HepG2 (cell line): ENCODE data around the gene ASB11. TPM values are rescaled to one million over a fixed set of nuclear protein-coding genes. Genes with fewer than 3 reads are reported as not detected.

ENCODE experiments used
- ATAC-seq: fragments of 200-7000 bp; cut with Tn5 transposase; 3 replicates; pipeline ENCODE4 v1.9.1; 2020; ENCODE audit warnings: mild to moderate bottlenecking, moderate library complexity
- BruUV-seq: library from RNA; stranded (reverse); fragments of 400-500 nt; replicated peaks from 2 replicates; lab custom pipeline; 2021; lab: Mats Ljungman, UMichigan
- CTCF ChIA-PET: fragments of 300-600 bp; formaldehyde crosslinking; extraction: SDS; loops from one replicate; lab custom pipeline; 2021; ENCODE audit warnings: low total read pairs, inconsistent platforms, low intra/inter-chr PET ratio; lab: Yijun Ruan, JAX
- POLR2A ChIA-PET: fragments of 350-600 bp; sonication (Branson Sonifier 250); formaldehyde crosslinking; loops from one replicate; lab custom pipeline; 2020; ENCODE audit warnings: antibody characterized with exemption, inconsistent platforms; lab: Yijun Ruan, JAX
- DNase-seq: peaks from one replicate; pipeline ENCODE4 v3.0.0-alpha.2; 2015; ENCODE audit warnings: low spot score
- FAIRE-seq: peaks from 3 replicates; lab custom pipeline; 2011; peaks lifted over from hg19 to GRCh38; lab: Jason Lieb, UNC
- H2AFZ ChIP-seq: one replicate; pipeline ENCODE4 v1.6.1; 2011; ENCODE audit warnings: low read length, inconsistent platforms
- H3K27ac ChIP-seq: fragments of 300-600 bp; 3 replicates; pipeline ENCODE4 v1.8.0; 2011; ENCODE audit warnings: mixed run types, mild to moderate bottlenecking, mixed read lengths, low read length, inconsistent platforms; ENCODE audit not compliant: insufficient read depth; ENCODE audit errors: extremely low read length
- H3K27me3 ChIP-seq, 2 experiments: fragments of 200-600 bp in 1 of 2; 2 replicates in 1 of 2; 3 replicates in 1 of 2; pipeline versions ENCODE4 v1.6.0 to v1.8.0; 2011; ENCODE audit warnings: low read length in 2 of 2, mild to moderate bottlenecking in 2 of 2, moderate library complexity in 2 of 2, inconsistent platforms in 1 of 2; ENCODE audit not compliant: insufficient read depth in 2 of 2, control insufficient read depth in 1 of 2
- H3K36me3 ChIP-seq, 2 experiments: fragments of 200-600 bp in 1 of 2; replicated peaks in 1 of 2; 2 replicates in 1 of 2; 3 replicates in 1 of 2; pipeline versions ENCODE4 v1.5.1 to v1.8.0; 2011; ENCODE audit warnings: low read length in 2 of 2, inconsistent platforms in 1 of 2; ENCODE audit not compliant: insufficient read depth in 2 of 2, control insufficient read depth in 1 of 2
- H3K4me1 ChIP-seq: 2 replicates; pipeline ENCODE4 v1.5.1; 2012; ENCODE audit warnings: low read length, inconsistent platforms; ENCODE audit not compliant: insufficient read depth
- H3K4me2 ChIP-seq: 2 replicates; pipeline ENCODE4 v1.6.0; 2011; ENCODE audit warnings: low read depth, low read length, inconsistent platforms
- H3K4me3 ChIP-seq, 3 experiments: fragments of 200-600 bp in 1 of 3; sonication (generic), shearing (Covaris generic) in 1 of 3; replicated peaks in 1 of 3; 2 replicates each; pipeline ENCODE4 v1.5.1; 2011 to 2016; ENCODE audit warnings: low read length in 3 of 3, inconsistent platforms in 2 of 3, low read depth in 2 of 3, mild to moderate bottlenecking in 2 of 3, control low read depth in 1 of 3, mixed read lengths in 1 of 3; ENCODE audit not compliant: insufficient read depth in 1 of 3
- H3K79me2 ChIP-seq: one replicate; pipeline ENCODE4 v1.6.1; 2011; ENCODE audit warnings: low read length, inconsistent platforms; ENCODE audit not compliant: insufficient read depth
- H3K9ac ChIP-seq: 2 replicates; pipeline ENCODE4 v1.6.0; 2011; ENCODE audit warnings: mild to moderate bottlenecking, low read depth, low read length, inconsistent platforms; ENCODE audit not compliant: insufficient read depth
- H3K9me3 ChIP-seq: 2 replicates; pipeline ENCODE4 v1.5.1; 2012; ENCODE audit warnings: mild to moderate bottlenecking, low read length
- H4K20me1 ChIP-seq: 2 replicates; pipeline ENCODE4 v1.6.0; 2011; ENCODE audit warnings: inconsistent platforms, mild to moderate bottlenecking, low read length, moderate library complexity; ENCODE audit not compliant: insufficient read depth
- ATF6 ChIP-seq: sonication (generic); formaldehyde crosslinking; conservative IDR thresholded peaks from 2 replicates; pipeline ENCODE4 v1.4.0; 2020; ENCODE audit warnings: missing genetic modification reagents
- BRD4 ChIP-seq: sonication (generic); formaldehyde crosslinking; IDR thresholded peaks from 2 replicates; pipeline ENCODE4 v1.4.0; 2020; ENCODE audit warnings: missing genetic modification reagents
- FOXA1 ChIP-seq, 2 experiments: fragments of 450-650 bp in 1 of 2; sonication (generic) in 1 of 2; formaldehyde crosslinking in 1 of 2; IDR thresholded peaks; 2 replicates each; pipeline versions ENCODE4 v1.4.0 to v1.6.1; 2016 to 2020; ENCODE audit warnings: missing genetic modification reagents in 1 of 2
- HDAC6 ChIP-seq: fragments of 200-600 bp; sonication (generic); IDR thresholded peaks from 2 replicates; pipeline ENCODE4 v1.7.0; 2017; ENCODE audit warnings: mild to moderate bottlenecking, antibody characterized with exemption, low read length, low read depth
- NFIB ChIP-seq: sonication (generic); formaldehyde crosslinking; IDR thresholded peaks from 2 replicates; pipeline ENCODE4 v1.9.0; 2021; ENCODE audit warnings: missing genetic modification reagents, mild to moderate bottlenecking, borderline replicate concordance
- U2AF1 ChIP-seq: fragments of 200-400 bp; formaldehyde crosslinking; optimal IDR thresholded peaks from 2 replicates; pipeline ENCODE3; 2017; ENCODE audit warnings: mild to moderate bottlenecking, low read depth, low read length
- WGBS: methylation state at CpG from one replicate; pipeline ENCODE4 v1.1.6; 2017; ENCODE audit warnings: low lambda C conversion rate; 5-methylcytosine and 5-hydroxymethylcytosine counted together
- in situ Hi-C: cut with HindIII; loops from 2 replicates; pipeline ENCODE4 v1.10.0; 2017; ENCODE audit warnings: low pct_unique_long_range_greater_than_20kb; ENCODE audit not compliant: extremely low pct_ligation_motif_present
- intact Hi-C: fragments of 100-400 bp; cut with micrococcal nuclease; formaldehyde crosslinking; loops from one replicate; pipeline ENCODE4 v1.10.0; 2022; ENCODE audit not compliant: unreplicated experiment
- polyA plus RNA-seq, 8 experiments: library from polyadenylated mRNA; depleted of rRNA in 3 of 8; stranded (reverse) in 7 of 8; unstranded in 1 of 8; fragments of >200 nt; fragmentation: Illumina TruSeq in 4 of 8; extraction: Trizol in 4 of 8; gene quantifications; 2 replicates each; pipeline versions ENCODE4 v1.2.1 to v1.2.3, GENCODE V29; 2011 to 2016; ENCODE audit warnings: low read depth in 4 of 8, missing spikeins in 1 of 8, mixed read lengths in 1 of 8; ENCODE audit not compliant: insufficient read depth in 1 of 8
- total RNA-seq, 5 experiments: library from RNA; depleted of rRNA; stranded (reverse); fragments of >200 nt; fragmentation: Illumina TruSeq; extraction: Trizol; gene quantifications; 2 replicates each; pipeline ENCODE4 v1.2.3, GENCODE V29; 2016; ENCODE audit warnings: low read depth in 1 of 5
- TF ChIP-seq, protein P1 (sequence below): sonication (generic); formaldehyde crosslinking; conservative IDR thresholded peaks from 2 replicates; pipeline ENCODE4 v1.8.0; 2022; ENCODE audit warnings: mild to moderate bottlenecking, moderate library complexity, missing genetic modification reagents
- TF ChIP-seq, protein P2 (sequence below): sonication (generic); formaldehyde crosslinking; IDR thresholded peaks from 2 replicates; pipeline ENCODE4 v1.5.0; 2020; ENCODE audit warnings: mild to moderate bottlenecking, missing genetic modification reagents
- TF ChIP-seq, protein P3 (sequence below): sonication (generic); formaldehyde crosslinking; IDR thresholded peaks from 2 replicates; pipeline ENCODE4 v1.5.0; 2020; ENCODE audit warnings: missing genetic modification reagents
- TF ChIP-seq, protein P4 (sequence below): sonication (generic); formaldehyde crosslinking; IDR thresholded peaks from 2 replicates; pipeline ENCODE4 v1.4.0; 2020; ENCODE audit warnings: missing genetic modification reagents

ASB11 gene
- total and polyA plus RNA-seq, 2 of the 13 experiments (the other 11 are each of a cell fraction or from before 2014, with no cell fraction given): not detected

DNA sequence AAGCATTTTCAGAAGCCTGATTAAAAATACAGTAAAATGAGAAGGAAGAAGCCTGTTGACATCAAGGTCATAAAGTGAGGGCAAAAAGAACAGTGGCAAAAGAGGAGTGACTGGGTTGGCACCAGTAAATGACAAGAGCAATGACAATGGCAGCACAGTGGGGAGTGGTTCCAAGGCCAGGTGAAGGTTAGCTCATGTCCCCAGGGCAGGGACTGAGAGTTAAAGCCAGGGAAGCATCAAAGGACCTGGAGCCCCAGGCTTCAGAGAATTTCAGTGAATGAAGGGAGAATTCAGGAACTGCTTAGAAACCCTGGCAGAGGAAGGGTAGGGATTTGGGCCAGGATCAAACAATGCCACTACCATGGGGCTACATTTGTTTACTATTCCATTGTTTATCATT, 28.7 kb upstream of the ASB11 start (continued):
- TF ChIP-seq ATF6: no peak
- TF ChIP-seq, protein P1, sequence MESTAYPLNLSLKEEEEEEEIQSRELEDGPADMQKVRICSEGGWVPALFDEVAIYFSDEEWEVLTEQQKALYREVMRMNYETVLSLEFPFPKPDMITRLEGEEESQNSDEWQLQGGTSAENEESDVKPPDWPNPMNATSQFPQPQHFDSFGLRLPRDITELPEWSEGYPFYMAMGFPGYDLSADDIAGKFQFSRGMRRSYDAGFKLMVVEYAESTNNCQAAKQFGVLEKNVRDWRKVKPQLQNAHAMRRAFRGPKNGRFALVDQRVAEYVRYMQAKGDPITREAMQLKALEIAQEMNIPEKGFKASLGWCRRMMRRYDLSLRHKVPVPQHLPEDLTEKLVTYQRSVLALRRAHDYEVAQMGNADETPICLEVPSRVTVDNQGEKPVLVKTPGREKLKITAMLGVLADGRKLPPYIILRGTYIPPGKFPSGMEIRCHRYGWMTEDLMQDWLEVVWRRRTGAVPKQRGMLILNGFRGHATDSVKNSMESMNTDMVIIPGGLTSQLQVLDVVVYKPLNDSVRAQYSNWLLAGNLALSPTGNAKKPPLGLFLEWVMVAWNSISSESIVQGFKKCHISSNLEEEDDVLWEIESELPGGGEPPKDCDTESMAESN (CRISPR knock-in tag): no peak

- no peaks in the 10 kb centered on the region for H3K79me2 ChIP-seq
- no peak overlapping the region for H3K27ac ChIP-seq
- in situ Hi-C loops: loop anchor here (10.0 to 25.0 kb wide), 3 partner anchors 122 to 344 kb away; no protein-coding TSS in a partner anchor
- ATAC-seq (no peak), DNase-seq (no peak), FAIRE-seq (no peak)
- H2AFZ ChIP-seq: no peak overlapping the region
- intact Hi-C loops: no loop called here
- H3K4me2 ChIP-seq: no peak overlapping the region
- no TSS peak for BruUV-seq
- ChIA-PET CTCF (no interaction called here), POLR2A (no interaction called here)
- no peak overlapping the region for H3K4me3 ChIP-seq
- no peaks in the 10 kb centered on the region for H3K4me1 ChIP-seq
- H3K9ac ChIP-seq: no peak overlapping the region
- H3K9me3 ChIP-seq: no peaks in the 10 kb centered on the region
- H3K36me3 ChIP-seq: no peaks in the 10 kb centered on the region
- H3K27me3 ChIP-seq: no peaks in the 10 kb centered on the region
- H4K20me1 ChIP-seq: no peaks in the 10 kb centered on the region
- 12% methylated on average over 5 of the region's 5 CpGs for WGBS
- TF ChIP-seq, protein P2, sequence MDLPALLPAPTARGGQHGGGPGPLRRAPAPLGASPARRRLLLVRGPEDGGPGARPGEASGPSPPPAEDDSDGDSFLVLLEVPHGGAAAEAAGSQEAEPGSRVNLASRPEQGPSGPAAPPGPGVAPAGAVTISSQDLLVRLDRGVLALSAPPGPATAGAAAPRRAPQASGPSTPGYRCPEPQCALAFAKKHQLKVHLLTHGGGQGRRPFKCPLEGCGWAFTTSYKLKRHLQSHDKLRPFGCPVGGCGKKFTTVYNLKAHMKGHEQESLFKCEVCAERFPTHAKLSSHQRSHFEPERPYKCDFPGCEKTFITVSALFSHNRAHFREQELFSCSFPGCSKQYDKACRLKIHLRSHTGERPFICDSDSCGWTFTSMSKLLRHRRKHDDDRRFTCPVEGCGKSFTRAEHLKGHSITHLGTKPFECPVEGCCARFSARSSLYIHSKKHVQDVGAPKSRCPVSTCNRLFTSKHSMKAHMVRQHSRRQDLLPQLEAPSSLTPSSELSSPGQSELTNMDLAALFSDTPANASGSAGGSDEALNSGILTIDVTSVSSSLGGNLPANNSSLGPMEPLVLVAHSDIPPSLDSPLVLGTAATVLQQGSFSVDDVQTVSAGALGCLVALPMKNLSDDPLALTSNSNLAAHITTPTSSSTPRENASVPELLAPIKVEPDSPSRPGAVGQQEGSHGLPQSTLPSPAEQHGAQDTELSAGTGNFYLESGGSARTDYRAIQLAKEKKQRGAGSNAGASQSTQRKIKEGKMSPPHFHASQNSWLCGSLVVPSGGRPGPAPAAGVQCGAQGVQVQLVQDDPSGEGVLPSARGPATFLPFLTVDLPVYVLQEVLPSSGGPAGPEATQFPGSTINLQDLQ: no peak
- TF ChIP-seq, protein P3, sequence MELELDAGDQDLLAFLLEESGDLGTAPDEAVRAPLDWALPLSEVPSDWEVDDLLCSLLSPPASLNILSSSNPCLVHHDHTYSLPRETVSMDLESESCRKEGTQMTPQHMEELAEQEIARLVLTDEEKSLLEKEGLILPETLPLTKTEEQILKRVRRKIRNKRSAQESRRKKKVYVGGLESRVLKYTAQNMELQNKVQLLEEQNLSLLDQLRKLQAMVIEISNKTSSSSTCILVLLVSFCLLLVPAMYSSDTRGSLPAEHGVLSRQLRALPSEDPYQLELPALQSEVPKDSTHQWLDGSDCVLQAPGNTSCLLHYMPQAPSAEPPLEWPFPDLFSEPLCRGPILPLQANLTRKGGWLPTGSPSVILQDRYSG (CRISPR knock-in tag): no peak
- no peak for TF ChIP-seq U2AF1
- TF ChIP-seq FOXA1 (IDR thresholded peaks at IDR 0.05): no peak
- TF ChIP-seq FOXA1 (CRISPR knock-in tag; IDR thresholded peaks at IDR 0.05): no peak
- TF ChIP-seq, protein P4, sequence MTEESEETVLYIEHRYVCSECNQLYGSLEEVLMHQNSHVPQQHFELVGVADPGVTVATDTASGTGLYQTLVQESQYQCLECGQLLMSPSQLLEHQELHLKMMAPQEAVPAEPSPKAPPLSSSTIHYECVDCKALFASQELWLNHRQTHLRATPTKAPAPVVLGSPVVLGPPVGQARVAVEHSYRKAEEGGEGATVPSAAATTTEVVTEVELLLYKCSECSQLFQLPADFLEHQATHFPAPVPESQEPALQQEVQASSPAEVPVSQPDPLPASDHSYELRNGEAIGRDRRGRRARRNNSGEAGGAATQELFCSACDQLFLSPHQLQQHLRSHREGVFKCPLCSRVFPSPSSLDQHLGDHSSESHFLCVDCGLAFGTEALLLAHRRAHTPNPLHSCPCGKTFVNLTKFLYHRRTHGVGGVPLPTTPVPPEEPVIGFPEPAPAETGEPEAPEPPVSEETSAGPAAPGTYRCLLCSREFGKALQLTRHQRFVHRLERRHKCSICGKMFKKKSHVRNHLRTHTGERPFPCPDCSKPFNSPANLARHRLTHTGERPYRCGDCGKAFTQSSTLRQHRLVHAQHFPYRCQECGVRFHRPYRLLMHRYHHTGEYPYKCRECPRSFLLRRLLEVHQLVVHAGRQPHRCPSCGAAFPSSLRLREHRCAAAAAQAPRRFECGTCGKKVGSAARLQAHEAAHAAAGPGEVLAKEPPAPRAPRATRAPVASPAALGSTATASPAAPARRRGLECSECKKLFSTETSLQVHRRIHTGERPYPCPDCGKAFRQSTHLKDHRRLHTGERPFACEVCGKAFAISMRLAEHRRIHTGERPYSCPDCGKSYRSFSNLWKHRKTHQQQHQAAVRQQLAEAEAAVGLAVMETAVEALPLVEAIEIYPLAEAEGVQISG (CRISPR knock-in tag): no peak
- TF ChIP-seq NFIB (CRISPR knock-in tag): no peak
- no peak for TF ChIP-seq HDAC6
- no peak for TF ChIP-seq BRD4
These were observed 27.6 kb upstream of the ASB11 start for GRCh38 chrX:15343075-15343476.
